GM12878 (cell line): ENCODE results near the gene HPSE2. TPM values are rescaled to one million over a fixed set of nuclear protein-coding genes. Genes with fewer than 3 reads are reported as not detected.

ENCODE experiments used
- ATAC-seq: fragments of 200-7000 bp; cut with Tn5 transposase; 3 replicates; pipeline ENCODE4 v1.9.1; 2020; ENCODE audit warnings: mild to moderate bottlenecking, moderate library complexity
- BruUV-seq: library from RNA; stranded (reverse); fragments of 400-500 nt; replicated peaks from 2 replicates; lab custom pipeline; 2021; lab: Mats Ljungman, UMichigan
- CTCF ChIA-PET: fragments of 300-600 bp; sonication (Branson Sonifier 250); formaldehyde crosslinking; extraction: SDS; loops from one replicate; lab custom pipeline; 2021; ENCODE audit warnings: inconsistent platforms; lab: Yijun Ruan, JAX
- POLR2A ChIA-PET: fragments of 350-600 bp; formaldehyde crosslinking; extraction: SDS; loops from one replicate; lab custom pipeline; 2021; ENCODE audit warnings: inconsistent platforms; lab: Charles Lee
- RAD21 ChIA-PET: fragments of 300-600 bp; sonication (Branson Sonifier 250); formaldehyde crosslinking; loops from one replicate; lab custom pipeline; 2023; ENCODE audit warnings: antibody characterized with exemption; ENCODE audit not compliant: unreplicated experiment; lab: Charles Lee
- SMC1A ChIA-PET: fragments of 300-600 bp; sonication (Branson Sonifier 250); formaldehyde crosslinking; loops from one replicate; lab custom pipeline; 2023; ENCODE audit not compliant: unreplicated experiment, uncharacterized antibody; lab: Charles Lee
- DNase-seq: peaks from one replicate; pipeline ENCODE4 v3.0.0-alpha.2; 2011; ENCODE audit warnings: low read depth, low spot score
- FAIRE-seq: peaks from 3 replicates; lab custom pipeline; 2011; peaks lifted over from hg19 to GRCh38; lab: Jason Lieb, UNC
- H2AFZ ChIP-seq: 2 replicates; pipeline ENCODE4 v1.6.0; 2011; ENCODE audit warnings: low read depth, low read length, control low read depth; ENCODE audit not compliant: control insufficient read depth
- H3K27ac ChIP-seq: 2 replicates; pipeline ENCODE4 v1.5.1; 2011; ENCODE audit warnings: control low read depth; ENCODE audit not compliant: control insufficient read depth, insufficient read depth
- H3K27me3 ChIP-seq, 2 experiments: replicated peaks in 1 of 2; 2 replicates each; pipeline versions ENCODE4 v1.6.0 to v1.6.1; 2011; ENCODE audit warnings: low read length in 1 of 2; ENCODE audit not compliant: control insufficient read depth in 2 of 2, insufficient read depth in 2 of 2
- H3K36me3 ChIP-seq, 2 experiments: 2 replicates each; pipeline ENCODE4 v1.5.1; 2011; ENCODE audit warnings: low read length in 1 of 2; ENCODE audit not compliant: control insufficient read depth in 2 of 2, insufficient read depth in 2 of 2
- H3K4me1 ChIP-seq: 2 replicates; pipeline ENCODE4 v1.6.1; 2011; ENCODE audit warnings: mild to moderate bottlenecking, low read length, moderate library complexity, mixed read lengths; ENCODE audit not compliant: control insufficient read depth, insufficient read depth
- H3K4me2 ChIP-seq: 2 replicates; pipeline ENCODE4 v1.6.0; 2011; ENCODE audit warnings: control low read depth; ENCODE audit not compliant: control insufficient read depth, insufficient read depth
- H3K4me3 ChIP-seq: fragments of 200-600 bp; sonication (generic); 2 replicates; pipeline ENCODE4 v1.5.1; 2016
- H3K79me2 ChIP-seq: 2 replicates; pipeline ENCODE4 v1.6.0; 2011; ENCODE audit warnings: low read length; ENCODE audit not compliant: control insufficient read depth, insufficient read depth
- H3K9ac ChIP-seq: 2 replicates; pipeline ENCODE4 v1.8.0; 2011; ENCODE audit warnings: low read length, control low read depth, mixed read lengths; ENCODE audit not compliant: control insufficient read depth, insufficient read depth
- H3K9me3 ChIP-seq: replicated peaks from 3 replicates; pipeline ENCODE4 v1.5.1; 2011; ENCODE audit warnings: mild to moderate bottlenecking, low read length; ENCODE audit not compliant: control insufficient read depth, insufficient read depth
- H4K20me1 ChIP-seq: 2 replicates; pipeline ENCODE4 v1.6.0; 2011; ENCODE audit not compliant: control insufficient read depth, insufficient read depth
- ASH2L ChIP-seq: fragments of 300-600, 200-600 bp; sonication (generic); IDR thresholded peaks from 2 replicates; pipeline ENCODE4 v1.6.1; 2017; ENCODE audit warnings: low read depth, mild to moderate bottlenecking, borderline replicate concordance
- IRF5 ChIP-seq: fragments of 450-650 bp; IDR thresholded peaks from 2 replicates; pipeline ENCODE4 v1.6.1; 2017; ENCODE audit warnings: borderline replicate concordance
- MXI1 ChIP-seq: fragments of 150-350 bp; IDR thresholded peaks from 2 replicates; pipeline ENCODE4 v1.6.1; 2011; ENCODE audit warnings: low read depth, mild to moderate bottlenecking, inconsistent platforms, low read length, improper control_type of control experiment
- NFIC ChIP-seq: IDR thresholded peaks from 2 replicates; pipeline ENCODE4 v1.6.1; 2012; ENCODE audit warnings: low read depth, mild to moderate bottlenecking, inconsistent platforms, low read length, moderate library complexity
- NFYA ChIP-seq: IDR thresholded peaks from 2 replicates; pipeline ENCODE4 v1.6.1; 2011; ENCODE audit warnings: low read depth, mild to moderate bottlenecking, low read length, improper control_type of control experiment, borderline replicate concordance
- RAD21 ChIP-seq: IDR thresholded peaks from 2 replicates; pipeline ENCODE4 v1.6.1; 2011; ENCODE audit warnings: mild to moderate bottlenecking, low read depth, low read length, moderate library complexity; ENCODE audit not compliant: insufficient read depth
- RBBP5 ChIP-seq: fragments of 200-600 bp; sonication (generic); conservative IDR thresholded peaks from 2 replicates; pipeline ENCODE4 v1.6.1; 2016
- USF2 ChIP-seq: IDR thresholded peaks from 2 replicates; pipeline ENCODE4 v1.6.1; 2011; ENCODE audit warnings: low read depth, low read length, improper control_type of control experiment, borderline replicate concordance
- YY1 ChIP-seq: IDR thresholded peaks from 2 replicates; pipeline ENCODE4 v1.6.1; 2011; ENCODE audit warnings: low read depth, mild to moderate bottlenecking, low read length
- WGBS: methylation state at CpG from one replicate; pipeline ENCODE4 v1.1.6; 2016; ENCODE audit warnings: low lambda C conversion rate; ENCODE audit not compliant: insufficient replicate concordance, insufficient coverage; ENCODE audit errors: missing lambda C conversion rate; 5-methylcytosine and 5-hydroxymethylcytosine counted together
- in situ Hi-C: fragments of 300-500 bp; cut with MboI; formaldehyde crosslinking; loops from 9 replicates; pipeline ENCODE4 v1.14.3; 2018; ENCODE audit warnings: mixed read lengths
- intact Hi-C: fragments of 100-400 bp; cut with micrococcal nuclease; formaldehyde crosslinking; loops from one replicate; pipeline ENCODE4 v1.14.2; 2022; ENCODE audit not compliant: unreplicated experiment
- polyA plus RNA-seq, 11 experiments: library from polyadenylated mRNA; depleted of rRNA in 4 of 11; unstranded in 6 of 11; stranded (reverse) in 5 of 11; fragments of >200 nt; fragmentation: Nextera tagmentation in 4 of 11; fragmentation: Illumina TruSeq in 1 of 11; extraction: Ambion mirVana in 4 of 11; extraction: Trizol in 1 of 11; gene quantifications; 1 replicate in 1 of 11; 2 replicates in 10 of 11; pipeline versions ENCODE4 v1.2.1 to v1.2.3, GENCODE V29; 2011 to 2016; ENCODE audit warnings: inconsistent platforms in 2 of 11, missing spikeins in 2 of 11, low read depth in 1 of 11
- total RNA-seq, 4 experiments: library from RNA; depleted of rRNA in 3 of 4; stranded (reverse); fragments of >200 nt in 3 of 4; fragmentation: Illumina TruSeq in 1 of 4; extraction: Trizol in 1 of 4; gene quantifications; 2 replicates each; pipeline versions ENCODE4 v1.2.1 to v1.2.3, GENCODE V29; 2013 to 2021
- TF ChIP-seq, protein P1 (sequence below): fragments of 150-350 bp; IDR thresholded peaks from 2 replicates; pipeline ENCODE4 v1.6.1; 2014; ENCODE audit warnings: mild to moderate bottlenecking, low read depth, low read length
- TF ChIP-seq, protein P2 (sequence below): fragments of 450-650 bp; IDR thresholded peaks from 2 replicates; pipeline ENCODE4 v1.6.1; 2014; ENCODE audit warnings: mild to moderate bottlenecking
- TF ChIP-seq, protein P3 (sequence below): fragments of 450-650 bp; IDR thresholded peaks from 2 replicates; pipeline ENCODE4 v1.6.1; 2017; ENCODE audit warnings: mild to moderate bottlenecking, low read depth, inconsistent platforms; ENCODE audit not compliant: poor library complexity, severe bottlenecking
- TF ChIP-seq, protein P4 (sequence below): IDR thresholded peaks from 2 replicates; pipeline ENCODE4 v1.6.1; 2012; ENCODE audit warnings: low read depth, low read length, improper control_type of control experiment

Gene HPSE2
- total and polyA plus RNA-seq, 10 of the 15 experiments (the other 5 are each of a cell fraction or from before 2014, with no cell fraction given), result 0.06 TPM; not detected in 9

DNA sequence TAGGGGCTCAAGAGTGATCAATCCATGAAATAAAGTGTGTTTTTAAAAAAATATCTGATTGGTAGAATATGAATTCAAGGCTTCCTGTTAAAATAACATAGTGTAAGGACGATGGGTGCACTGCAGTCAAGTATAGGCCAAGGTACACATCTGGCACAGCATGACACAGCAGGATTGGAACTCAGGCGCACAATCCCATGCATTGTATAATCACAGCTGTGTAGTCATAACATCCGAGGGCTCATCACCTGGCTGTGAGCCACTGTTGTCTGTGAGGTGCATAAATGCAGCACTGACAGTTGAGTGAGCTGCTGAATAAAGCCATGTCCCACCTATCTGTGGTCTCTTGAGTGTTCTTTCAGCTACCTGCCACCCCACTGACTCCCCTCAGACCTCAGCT, 646.6 kb downstream of the HPSE2 start (continued):
- TF ChIP-seq, protein P1, sequence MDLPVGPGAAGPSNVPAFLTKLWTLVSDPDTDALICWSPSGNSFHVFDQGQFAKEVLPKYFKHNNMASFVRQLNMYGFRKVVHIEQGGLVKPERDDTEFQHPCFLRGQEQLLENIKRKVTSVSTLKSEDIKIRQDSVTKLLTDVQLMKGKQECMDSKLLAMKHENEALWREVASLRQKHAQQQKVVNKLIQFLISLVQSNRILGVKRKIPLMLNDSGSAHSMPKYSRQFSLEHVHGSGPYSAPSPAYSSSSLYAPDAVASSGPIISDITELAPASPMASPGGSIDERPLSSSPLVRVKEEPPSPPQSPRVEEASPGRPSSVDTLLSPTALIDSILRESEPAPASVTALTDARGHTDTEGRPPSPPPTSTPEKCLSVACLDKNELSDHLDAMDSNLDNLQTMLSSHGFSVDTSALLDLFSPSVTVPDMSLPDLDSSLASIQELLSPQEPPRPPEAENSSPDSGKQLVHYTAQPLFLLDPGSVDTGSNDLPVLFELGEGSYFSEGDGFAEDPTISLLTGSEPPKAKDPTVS, result no peak

DNA sequence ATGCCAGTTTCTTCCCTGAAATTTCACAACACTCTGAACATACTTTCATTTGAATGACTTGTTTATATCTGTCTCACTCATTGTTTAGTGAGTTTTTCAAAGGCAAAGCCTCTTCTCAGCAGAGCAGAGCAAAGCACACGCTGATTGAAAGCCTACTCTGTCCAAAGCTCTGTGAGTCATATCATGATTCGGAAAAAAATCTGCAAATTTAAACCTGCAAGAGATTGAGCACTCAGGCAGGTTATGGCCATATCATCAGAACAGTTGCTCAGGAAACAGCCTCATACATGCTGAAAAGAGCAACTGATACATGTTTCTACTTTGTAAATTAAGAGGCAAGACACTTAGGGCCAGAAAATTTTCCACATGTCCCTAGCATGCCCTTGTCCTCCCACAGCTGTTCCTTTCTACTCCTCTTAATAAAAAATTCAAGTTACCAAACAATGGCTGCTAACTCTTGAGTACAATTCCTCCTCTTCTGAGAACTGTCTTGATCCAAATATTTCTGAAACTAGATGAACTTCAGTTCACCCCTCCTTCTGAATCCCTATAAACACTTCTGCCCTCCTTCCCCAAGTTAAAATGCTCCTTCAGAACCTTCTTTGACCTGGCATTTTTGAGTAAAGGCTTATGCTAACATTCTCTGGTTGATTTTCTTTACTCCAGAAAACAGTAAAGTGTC, 648.4 kb downstream of the HPSE2 start:
- Histone ChIP-seq H3K27me3 (no peaks in the 10 kb centered on the region), H3K79me2 (no peaks in the 10 kb centered on the region), H3K4me2 (no peak overlapping the region), H3K9me3 (no peaks in the 10 kb centered on the region), H3K4me1 (no peaks in the 10 kb centered on the region), H3K36me3 (no peaks in the 10 kb centered on the region), H4K20me1 (no peaks in the 10 kb centered on the region), H2AFZ (no peak overlapping the region), H3K9ac (no peak overlapping the region), H3K4me3 (no peak overlapping the region), H3K27ac (no peak overlapping the region)
- POLR2A ChIA-PET, result no interaction called here
- RAD21 ChIA-PET, result no interaction called here
- ATAC-seq, result no peak
- FAIRE-seq, result no peak
- in situ Hi-C loops (no loop called here), intact Hi-C loops (no loop called here)
- WGBS, result 0% methylated on average over 2 of the region's 2 CpGs
- no peak for DNase-seq
- SMC1A ChIA-PET, result no interaction called here
- CTCF ChIA-PET, result interaction anchor here (1.1 kb wide), 1 partner anchor 323 kb away, joined by 3 read pairs; no protein-coding TSS in a partner anchor
- BruUV-seq, result no TSS peak
- TF ChIP-seq ASH2L (no peak), NFYA (no peak), MXI1 (no peak), NFIC (no peak), RAD21 (no peak), USF2 (no peak), RBBP5 (no peak), YY1 (no peak), IRF5 (no peak)
- TF ChIP-seq, protein P2, sequence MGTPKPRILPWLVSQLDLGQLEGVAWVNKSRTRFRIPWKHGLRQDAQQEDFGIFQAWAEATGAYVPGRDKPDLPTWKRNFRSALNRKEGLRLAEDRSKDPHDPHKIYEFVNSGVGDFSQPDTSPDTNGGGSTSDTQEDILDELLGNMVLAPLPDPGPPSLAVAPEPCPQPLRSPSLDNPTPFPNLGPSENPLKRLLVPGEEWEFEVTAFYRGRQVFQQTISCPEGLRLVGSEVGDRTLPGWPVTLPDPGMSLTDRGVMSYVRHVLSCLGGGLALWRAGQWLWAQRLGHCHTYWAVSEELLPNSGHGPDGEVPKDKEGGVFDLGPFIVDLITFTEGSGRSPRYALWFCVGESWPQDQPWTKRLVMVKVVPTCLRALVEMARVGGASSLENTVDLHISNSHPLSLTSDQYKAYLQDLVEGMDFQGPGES, result no peak
- TF ChIP-seq, protein P3, sequence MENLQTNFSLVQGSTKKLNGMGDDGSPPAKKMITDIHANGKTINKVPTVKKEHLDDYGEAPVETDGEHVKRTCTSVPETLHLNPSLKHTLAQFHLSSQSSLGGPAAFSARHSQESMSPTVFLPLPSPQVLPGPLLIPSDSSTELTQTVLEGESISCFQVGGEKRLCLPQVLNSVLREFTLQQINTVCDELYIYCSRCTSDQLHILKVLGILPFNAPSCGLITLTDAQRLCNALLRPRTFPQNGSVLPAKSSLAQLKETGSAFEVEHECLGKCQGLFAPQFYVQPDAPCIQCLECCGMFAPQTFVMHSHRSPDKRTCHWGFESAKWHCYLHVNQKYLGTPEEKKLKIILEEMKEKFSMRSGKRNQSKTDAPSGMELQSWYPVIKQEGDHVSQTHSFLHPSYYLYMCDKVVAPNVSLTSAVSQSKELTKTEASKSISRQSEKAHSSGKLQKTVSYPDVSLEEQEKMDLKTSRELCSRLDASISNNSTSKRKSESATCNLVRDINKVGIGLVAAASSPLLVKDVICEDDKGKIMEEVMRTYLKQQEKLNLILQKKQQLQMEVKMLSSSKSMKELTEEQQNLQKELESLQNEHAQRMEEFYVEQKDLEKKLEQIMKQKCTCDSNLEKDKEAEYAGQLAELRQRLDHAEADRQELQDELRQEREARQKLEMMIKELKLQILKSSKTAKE, result no peak
- TF ChIP-seq, protein P4, sequence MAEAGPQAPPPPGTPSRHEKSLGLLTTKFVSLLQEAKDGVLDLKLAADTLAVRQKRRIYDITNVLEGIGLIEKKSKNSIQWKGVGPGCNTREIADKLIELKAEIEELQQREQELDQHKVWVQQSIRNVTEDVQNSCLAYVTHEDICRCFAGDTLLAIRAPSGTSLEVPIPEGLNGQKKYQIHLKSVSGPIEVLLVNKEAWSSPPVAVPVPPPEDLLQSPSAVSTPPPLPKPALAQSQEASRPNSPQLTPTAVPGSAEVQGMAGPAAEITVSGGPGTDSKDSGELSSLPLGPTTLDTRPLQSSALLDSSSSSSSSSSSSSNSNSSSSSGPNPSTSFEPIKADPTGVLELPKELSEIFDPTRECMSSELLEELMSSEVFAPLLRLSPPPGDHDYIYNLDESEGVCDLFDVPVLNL, result no peak
